NCI-H1092 treated with DMSO at 0.1 percent for 48 hours (cell line): ENCODE measurements around the gene GPLD1.

Experiments
- DNase-seq: peaks from one replicate; lab custom pipeline; 2025; lab: John Stamatoyannopoulos, UW

The GPLD1 gene

DNA sequence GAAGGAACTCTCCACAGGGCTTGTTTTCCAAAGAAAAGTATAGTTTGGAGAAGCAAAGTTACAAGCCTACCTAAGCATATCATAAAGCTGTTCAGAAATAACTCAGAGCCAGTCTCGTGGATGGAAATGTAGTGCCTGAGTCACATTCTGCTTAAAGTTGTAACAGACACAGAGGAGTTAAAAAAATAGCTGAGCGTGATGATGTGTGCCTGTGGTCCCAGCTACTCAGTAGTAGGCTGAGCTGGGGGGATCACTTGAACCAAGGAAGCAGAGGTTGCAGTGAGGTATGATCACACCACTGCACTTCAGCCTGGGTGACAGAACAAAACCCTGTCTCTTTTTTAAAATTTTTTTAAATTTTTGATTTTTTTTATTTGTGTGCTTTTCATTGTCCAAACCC is 12.0 kb upstream of the GPLD1 start:
- DNase-seq, result no peak

DNA sequence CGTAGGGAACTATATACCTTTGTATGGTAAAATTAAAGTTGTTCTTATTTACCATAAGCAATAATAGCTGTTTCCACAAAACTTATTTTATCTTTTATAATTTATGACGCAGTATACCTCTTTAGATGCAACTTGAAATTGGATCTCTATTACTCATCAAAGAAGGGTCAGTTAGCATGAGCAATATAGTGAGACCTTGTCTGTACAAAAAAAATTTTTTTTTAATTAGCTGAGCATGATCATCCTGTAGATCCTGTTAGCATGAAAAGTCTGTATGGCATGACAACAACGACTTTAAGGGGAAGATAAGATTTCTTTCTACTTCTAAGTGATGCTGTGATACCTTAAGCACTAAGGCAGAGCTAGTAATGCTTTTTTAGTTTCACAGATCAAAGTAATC is 11.3 kb upstream of the GPLD1 start:
- no peak for DNase-seq

DNA sequence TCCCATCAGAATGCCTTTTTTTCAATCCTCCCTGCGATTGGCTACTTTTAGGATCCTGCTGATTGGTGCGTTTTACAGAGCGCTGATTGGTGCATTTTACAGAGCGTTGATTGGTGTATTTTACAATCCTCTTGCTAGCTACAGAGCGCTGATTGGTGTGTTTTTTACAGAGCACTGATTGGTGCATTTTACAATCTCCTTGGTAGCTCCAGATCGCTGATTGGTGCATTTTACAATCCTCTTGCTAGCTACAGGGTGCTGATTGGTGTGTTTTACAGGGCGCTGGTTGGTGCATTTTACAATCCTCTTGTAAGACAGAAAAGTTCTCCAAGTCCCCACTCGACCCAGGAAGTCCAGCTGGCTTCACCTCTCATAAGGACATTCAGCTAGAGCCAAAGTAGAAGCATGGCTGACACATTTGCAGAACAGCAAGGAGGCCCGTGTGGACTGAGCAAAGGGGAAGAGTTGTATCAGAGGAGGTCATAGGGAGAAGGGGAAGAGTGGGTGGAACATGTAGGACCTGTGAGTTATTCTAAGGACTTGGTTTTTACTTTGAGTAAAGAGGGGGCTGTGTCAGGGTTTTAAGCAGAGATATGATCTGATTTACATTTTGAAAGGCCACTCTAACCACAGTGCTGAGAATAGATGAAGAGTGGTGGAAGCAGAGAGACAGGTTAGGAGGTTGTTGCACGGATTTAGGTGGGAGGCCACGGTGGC is 8.0 kb upstream of the GPLD1 start:
- no peak for DNase-seq

DNA sequence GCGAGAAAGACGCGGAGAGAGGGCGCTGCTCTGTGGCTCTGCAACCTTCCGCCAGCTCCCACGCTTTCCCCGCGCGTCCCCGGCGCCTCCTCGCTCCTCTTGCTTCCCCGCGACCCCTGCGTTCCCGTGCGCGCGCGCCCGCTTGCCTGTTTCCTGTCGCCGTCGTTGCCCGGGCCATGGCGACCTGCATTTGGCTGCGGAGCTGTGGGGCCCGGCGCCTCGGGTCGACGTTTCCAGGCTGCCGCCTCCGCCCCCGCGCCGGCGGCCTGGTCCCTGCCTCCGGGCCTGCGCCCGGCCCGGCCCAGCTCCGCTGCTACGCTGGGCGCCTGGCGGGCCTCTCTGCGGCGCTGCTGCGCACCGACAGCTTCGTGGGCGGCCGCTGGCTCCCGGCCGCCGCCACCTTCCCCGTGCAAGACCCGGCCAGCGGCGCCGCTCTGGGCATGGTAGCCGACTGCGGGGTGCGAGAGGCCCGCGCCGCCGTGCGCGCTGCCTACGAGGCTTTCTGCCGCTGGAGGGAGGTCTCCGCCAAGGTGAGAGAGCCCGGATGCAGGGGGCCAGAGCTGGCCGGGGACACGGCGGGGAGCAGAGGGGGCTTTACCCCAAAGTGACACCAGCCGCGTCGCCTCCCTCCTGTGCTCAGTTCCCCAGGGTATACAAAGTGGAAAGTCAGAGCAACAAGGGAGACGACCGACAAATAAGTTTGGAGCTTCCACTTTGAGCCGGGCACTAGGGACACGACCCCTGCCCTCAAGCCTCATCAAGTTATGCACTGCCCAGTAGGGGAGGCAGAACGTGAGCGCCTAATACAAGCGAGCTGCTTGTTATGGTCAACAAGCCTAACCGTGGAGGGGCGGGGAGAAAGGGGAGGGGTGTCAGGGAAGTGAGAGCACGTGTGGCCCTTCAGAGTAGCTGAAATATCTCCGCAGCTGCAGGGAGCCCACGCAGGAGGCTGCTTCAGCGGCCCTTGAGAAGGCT is 5.7 kb upstream of the GPLD1 start, which contains the start of gene ALDH5A1:
Gene ALDH5A1, plus strand, starts transcription at position 149 of the 975 bp plus-strand sequence. Its CDS starts 28 bp downstream, at position 177.
- peak; percentile 69 for DNase-seq

DNA sequence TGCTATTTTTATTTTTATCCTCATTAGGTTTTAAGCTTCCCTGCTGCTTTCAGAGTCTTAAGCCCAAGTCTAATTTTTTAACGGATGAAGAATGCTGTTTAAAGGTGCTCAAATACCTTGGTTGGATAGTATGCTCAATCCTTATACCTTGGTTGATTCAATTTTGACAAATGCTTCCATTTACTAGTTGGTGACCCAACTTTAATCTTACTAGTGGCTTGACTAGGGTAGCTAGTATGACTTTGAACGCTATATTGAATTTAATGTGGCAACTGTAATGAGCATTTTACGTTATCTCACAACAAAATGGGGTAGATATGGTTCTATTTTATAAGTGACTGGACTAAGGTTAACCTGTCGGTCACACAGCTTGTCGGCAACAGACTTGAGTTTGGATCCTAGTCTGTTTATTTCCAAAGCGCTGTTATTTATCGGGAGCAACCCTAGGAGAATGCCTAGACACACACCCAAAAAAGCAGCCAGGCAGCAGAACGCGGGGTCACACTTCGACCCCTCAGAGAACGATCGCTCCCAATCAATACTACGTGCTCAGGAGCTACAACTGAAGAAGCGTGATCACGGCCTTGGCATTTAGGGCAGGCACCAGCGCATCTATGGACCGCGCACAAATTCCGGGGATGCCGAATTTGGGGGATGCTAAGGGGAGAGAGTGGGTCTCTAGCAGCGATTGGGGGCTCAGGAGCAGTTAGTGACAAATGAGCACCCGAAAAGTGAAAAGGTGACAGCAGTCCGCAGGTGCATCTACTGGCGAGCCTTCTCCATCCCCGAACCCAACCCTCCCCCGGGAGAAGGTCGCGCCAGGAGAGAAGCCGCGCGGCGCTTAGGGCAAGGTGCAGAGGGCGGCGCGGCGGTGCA is 4.8 kb upstream of the GPLD1 start:
- no peak for DNase-seq

DNA sequence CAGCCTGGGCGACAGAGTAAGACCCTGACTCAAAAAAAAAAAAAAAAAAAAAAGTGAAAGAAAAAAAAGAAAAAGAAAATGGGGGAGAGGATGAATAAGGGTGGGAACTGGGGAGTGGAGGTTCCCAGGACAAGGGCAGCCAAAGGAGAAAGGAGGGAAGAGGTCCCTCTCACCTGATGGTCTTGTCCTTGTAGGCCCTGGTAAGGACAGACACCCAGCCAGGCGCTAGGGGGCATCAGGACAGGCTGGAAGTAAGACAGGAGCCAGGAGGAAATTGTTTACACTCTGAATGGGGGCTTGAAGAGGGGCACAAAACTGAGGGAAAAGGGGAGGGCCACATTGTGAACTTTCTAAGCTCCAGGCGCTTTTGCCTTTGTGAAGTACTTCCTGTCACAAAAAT is 3.1 kb upstream of the GPLD1 start:
- DNase-seq, result no peak

DNA sequence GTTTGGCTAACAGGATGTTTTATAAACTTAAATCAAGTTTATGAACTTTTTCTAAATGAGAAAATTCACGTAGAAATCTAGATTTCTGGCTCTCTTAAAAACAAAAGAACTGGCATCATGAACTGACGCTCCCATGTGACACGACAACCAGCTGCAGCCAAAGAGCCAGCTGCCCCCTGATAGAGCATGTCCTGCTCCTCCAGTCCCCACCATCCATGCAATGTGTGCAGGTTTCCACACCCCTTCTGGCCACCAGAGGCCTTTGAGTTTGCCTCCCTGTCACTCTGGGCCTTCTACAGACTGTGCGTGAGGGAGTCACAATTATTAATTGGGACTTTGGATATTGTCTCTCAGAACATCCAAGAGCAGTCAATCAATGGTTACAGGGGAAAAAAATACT is 1.6 kb upstream of the GPLD1 start:
- DNase-seq, result no peak

DNA sequence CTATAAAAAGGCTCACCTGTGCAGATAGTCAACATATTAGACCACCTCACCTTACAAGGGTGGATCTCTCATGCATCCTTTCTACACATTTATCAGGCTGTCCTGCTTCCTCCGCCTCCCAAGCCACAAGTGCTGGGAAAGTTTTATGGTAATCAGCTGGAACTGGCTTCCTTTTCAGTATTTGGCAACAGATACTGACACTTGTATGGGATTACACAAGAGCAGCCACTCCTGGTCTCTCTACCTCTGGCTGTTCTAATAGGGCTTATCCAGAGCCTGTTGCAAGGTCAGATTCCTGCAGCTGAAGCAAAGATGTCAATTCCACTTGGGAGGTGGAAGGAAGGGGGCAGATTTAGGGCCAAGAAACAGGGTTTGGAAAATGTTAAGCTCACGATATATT is 503 bp upstream of the GPLD1 start:
- no peak for DNase-seq

DNA sequence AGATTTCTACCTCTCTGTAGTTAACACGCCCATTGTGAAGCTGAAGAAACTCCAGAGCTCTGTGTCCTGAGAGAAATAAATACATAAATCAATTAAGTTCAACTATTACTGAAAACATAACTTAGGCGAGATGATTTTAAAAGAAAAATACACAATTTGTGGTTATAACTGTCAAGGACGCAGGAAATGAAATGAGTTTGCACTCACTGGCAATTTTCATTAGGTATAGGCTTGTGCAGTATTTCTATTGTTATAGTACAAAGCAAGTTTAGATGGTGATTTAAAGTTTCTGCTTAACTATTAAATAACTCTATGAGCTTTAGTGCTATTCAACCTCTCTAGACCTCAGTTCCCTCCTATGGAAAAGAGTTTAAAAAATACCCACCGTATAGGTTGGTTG is 3.3 kb downstream of the GPLD1 start:
- DNase-seq, result no peak

DNA sequence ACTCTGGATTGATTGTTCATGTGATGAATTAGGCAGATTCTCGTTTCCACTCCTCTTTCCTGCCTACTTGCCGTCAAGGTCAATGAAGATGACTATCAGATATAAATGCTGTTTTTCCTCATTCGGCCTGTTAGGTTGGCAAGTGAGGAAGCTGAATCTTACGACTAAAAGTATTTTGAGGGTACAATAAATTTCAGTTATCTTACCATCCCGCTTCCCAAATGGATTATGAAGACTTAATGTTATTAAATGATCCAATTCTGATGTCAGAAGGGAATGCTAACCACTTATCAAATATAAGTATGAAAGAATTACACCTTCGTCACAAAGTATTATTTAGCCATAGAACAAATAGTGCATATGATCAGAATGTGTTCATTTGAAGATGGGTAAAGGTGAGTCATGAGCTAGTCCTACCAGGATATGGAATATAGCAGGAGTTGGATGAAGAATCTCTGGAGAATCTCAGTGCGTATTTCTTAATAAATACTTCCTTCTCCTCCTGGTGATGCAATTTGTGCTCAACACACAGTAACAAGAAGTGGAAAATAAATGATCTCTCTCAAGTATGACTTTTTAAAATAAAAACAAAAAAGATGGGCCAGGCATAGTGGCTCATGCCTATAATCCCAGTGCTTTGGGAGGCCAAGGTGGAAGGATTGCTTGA is 4.6 kb downstream of the GPLD1 start:
- no peak for DNase-seq

DNA sequence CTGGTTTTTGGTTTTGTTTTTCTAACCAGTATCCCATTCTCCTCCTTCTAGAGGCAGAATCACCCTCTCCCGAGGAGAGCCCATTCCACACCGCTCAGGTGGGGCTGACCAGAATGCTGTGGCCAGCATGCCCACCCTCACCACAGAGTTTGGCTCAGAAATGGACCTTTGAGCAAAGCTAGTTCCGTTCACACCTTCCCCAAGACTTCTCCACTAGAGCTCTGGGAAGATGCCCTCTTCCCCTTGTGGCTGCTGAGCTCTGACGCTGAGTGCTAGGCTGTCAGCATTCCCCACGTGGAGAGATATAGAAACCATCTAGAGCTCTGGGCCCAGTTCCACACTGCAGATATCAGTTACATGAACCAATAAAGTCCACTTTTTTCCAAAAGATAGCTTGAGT is 7.9 kb downstream of the GPLD1 start:
- DNase-seq, result no peak

DNA sequence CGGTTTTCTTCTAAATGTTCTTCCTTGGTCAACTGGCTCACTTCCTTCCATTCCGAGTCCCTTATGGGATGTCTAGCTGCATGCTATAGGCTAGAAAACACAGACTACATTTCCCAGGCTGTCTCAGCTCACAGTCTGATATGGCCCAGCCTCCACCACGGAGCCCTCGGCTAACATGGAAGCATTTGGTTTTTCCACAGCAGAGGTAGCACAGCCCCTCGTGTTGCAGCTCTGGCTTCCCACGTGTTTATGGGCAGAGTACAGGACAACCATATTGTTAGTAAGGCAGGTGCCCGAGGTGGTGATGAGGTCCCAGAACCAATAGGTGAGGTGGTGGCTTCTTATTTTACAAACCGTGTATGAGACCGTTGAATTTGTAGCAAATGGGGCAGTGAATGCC is 8.7 kb downstream of the GPLD1 start:
- no peak for DNase-seq

DNA sequence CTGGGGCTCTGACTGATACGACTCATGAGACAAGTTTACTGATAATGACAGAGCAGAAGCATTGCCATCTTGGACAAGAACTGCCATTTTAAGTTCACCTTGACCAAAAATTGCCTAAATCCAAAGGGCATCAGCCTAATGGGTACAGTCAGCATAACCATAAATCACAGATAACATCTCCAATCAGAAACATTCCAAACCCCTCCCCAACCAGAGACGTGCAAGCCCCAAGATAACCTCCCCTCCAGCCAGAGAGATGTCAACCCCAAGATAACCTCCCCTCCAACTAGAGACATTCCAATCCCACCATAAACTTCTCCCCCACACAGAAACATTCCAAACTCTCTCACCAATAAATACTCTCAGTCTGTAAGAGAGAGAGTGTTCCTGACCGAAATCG is 10.5 kb downstream of the GPLD1 start:
- no peak for DNase-seq

DNA sequence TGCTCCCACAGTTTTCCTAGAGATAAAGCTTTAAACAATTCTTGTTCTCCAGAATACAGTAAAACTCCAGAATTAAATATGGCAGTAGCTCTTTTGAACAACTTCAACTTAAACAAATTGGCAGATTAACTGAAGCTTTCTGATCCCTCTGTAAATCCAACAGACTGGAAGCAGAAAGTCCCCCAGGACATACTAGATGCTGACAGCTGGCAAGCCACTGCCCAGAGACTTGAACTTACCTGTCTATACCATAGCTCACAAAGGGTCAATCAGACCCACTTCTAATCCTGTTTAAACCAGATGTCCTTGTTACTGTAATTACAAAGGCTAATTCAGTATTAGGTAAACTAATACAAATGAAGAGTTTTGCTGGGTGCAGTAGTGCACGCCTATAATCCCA is 12.3 kb downstream of the GPLD1 start:
- DNase-seq, result no peak

DNA sequence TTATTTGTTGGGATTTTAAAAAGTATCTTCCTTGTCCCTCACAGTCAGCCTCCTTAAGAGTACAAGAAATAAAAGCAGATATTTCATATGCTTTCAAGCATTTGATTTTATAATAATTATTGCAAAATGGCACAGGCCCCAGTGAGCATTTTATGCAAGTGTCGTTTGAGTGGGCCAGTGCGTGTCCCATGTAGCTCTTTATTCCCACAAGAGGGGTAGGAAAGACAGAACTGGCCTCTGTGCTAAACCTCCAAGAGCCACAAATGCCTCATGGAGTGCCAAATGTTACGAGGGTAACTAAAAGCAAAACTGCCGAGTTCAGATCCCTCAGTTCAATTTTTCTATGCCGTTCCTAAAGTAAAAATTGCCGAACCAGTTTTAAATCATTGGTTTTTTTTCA is 12.7 kb downstream of the GPLD1 start:
- no peak for DNase-seq

DNA sequence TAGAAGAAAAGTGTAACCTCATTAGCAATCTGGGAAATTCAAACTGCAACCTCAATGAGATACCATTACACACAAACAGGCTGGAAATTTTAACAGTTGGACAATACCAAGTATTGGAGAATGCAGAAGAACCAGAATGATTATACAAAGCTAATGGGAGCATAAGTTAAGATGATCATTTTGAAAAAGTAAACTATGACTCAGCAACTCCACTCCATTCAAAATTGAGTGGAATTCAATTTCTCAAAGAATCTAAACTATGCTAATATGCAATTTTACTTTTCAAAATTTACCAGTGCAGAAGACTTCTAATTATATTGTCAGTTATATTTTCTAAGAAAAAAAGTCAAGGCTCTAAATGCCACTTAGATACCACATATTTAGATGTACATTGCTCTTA is 17.2 kb downstream of the GPLD1 start:
- DNase-seq, result no peak

DNA sequence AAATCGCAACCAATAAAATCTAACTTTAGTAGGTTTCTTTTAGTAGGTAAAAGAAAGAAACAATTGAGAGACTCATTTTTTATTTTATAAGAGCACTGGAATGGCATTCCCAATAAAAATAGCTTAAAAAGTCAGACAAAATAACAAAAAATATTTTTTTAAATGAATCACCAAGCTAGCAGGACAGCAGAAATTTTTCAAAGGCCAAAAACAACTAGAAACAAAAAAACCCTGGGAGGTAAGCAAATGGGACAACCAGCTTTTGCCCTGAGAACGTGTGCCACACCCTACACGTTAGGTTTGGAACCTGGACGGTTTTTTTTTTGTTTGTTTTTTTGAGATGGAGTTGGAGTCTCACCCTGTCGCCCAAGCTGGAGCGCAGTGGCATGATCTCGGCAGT is 19.6 kb downstream of the GPLD1 start:
- DNase-seq, result no peak

DNA sequence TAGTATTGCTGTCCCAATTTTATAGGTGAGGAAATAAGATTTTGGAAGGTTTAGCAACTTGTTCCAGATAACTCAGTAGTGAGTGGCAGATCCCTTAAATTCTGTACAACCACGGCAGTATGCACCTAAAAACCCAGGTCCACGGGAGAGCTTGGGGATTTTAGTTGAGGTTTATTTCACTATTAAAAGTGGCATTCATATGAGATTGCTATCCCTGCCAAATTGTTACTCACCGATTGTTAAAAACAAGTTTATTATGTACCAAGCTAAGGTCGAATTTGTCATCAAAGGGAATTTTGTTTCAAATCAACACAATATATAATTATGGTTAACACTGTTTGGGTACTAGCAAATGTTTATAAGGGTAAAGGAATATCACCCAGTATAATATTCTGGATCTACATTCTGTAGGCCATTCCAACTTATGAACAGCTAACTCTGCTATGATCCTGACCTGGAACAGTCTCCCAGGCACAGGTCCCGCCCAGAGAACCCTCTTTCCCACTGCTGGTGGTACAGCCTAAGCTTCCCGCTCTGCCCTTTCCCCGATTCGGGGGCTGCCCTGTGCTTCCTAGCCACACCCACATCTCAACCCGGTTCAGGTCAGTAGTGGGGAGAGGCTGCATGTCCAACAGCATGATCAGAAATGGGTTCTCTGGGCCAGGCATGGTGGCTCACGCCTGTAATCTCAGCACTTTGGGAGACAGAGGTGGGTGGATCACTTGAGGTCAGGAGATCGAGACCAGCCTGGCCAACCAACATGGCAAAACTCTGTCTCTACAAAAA is 24.9 kb downstream of the GPLD1 start:
- DNase-seq, result no peak

DNA sequence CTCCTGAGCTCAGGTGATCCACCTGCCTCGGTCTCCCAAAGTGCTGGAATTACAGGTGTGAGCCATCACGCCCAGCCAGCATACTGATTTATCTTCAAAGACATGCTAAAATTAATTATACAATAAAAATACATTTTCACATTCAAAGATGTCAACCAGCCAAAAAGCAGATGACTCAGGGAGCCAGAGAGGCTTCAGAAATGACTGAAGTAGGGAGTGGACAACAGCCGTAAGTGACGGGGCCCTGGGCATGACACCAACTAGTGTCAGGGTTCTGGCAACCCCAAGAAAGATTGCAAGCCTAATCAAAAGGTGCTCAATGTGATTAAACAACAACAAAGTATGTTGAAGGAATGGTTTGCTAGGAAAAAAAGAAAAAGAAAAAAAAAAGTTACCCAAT is 28.4 kb downstream of the GPLD1 start:
- DNase-seq, result no peak

DNA sequence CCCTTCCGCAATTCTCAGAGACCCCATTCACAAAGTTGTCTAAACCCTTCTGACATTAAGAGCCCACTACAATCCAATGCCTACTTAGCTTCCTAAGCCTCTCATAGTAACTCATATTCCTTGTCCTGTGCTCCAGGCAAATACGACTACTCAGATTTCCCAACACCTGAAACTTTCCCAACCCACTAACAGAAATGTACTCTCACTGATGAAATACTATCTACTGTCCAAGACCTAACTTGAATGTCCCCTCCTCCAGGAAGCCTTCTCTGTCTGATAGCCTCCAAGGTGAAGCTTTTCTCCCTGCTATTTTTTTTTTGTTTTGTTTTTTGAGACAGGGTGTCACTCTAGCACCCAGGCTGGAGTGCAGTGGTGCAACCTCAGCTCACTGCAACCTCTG is 30.4 kb downstream of the GPLD1 start:
- no peak for DNase-seq

DNA sequence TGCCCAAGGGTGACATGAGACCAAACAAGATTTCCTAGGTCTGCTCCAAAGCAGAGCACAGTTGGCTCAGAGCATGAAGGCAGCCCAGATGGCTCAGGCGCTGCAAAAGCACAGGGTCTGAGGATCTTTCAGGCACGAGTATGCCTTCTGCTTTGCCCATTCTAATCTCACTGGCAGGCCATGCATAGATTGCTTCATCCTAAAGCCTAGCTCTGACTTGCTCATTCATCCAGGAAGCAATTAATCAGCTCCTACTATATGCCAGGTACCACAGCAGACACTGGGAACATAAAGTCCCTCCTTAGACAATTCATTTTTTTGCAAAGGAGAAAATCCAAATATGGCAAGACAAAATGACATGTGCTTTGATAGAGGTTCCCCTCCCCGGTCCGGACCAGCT is 31.2 kb downstream of the GPLD1 start:
- DNase-seq, result no peak
